ENCODE data around the gene SPAG6.

- TF ChIP-seq LCOR (CRISPR knock-in tag; IDR thresholded peaks at IDR 0.05) (no peak), EP300 (IDR thresholded peaks at IDR 0.05; ENCODE audit: low read length) (no peak), SIN3B (IDR thresholded peaks at IDR 0.05; ENCODE audit: low read depth) (no peak), CREB3L1 (IDR thresholded peaks at IDR 0.05; ENCODE audit: borderline replicate concordance, low read depth) (no peak), GATA2 (CRISPR knock-in tag; IDR thresholded peaks at IDR 0.05) (no peak), SAP30 (IDR thresholded peaks at IDR 0.05; ENCODE audit: borderline replicate concordance, insufficient read depth, low read depth, low read length, poor library complexity, severe bottlenecking) (no peak)
These were observed 20.9 kb upstream of the SPAG6 start for GRCh38 chr10:22324413-22324812.
